Globus pallidus (tissue), 1 donor: Measurements from ENCODE around the gene PDLIM1.

ENCODE experiments used
- DNase-seq: peaks from one replicate; pipeline ENCODE4 v3.0.0-alpha.2; 2015; ENCODE audit warnings: low spot score

Gene PDLIM1

GRCh38 chr10:95263864-95264226 is 27.0 kb downstream of the PDLIM1 start:
- DNase-seq: no peak

GRCh38 chr10:95262763-95263518 is 27.9 kb downstream of the PDLIM1 start:
- DNase-seq: no peak

- DNase-seq: no peak
Measured at GRCh38 chr10:95261926-95262325, 28.9 kb downstream of the PDLIM1 start.

GRCh38 chr10:95260909-95261552 is 29.8 kb downstream of the PDLIM1 start:
- DNase-seq: no peak

DNA sequence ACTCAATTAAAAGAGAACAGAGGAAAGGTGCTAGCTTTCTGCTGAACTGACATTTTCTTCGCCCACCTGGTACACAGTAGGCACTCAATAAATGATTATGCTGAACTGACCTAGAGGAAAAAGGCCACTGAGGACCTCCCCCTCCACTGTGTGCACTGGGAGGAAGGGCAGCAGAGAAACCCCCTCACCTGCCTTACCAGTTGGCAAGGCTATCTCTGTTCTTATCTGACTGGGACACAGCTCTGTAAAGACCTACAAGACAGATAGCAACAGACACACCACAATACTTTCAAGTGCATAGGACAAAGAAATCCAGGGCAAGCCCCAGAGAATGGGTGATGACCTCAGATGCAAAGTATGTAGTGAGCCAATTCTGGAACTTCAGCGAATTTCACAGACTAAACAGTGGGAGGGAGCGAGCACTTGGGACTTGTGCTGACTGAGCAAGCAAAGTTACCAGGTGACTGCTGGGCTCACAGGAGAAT is 30.4 kb downstream of the PDLIM1 start:
- DNase-seq: no peak

DNA sequence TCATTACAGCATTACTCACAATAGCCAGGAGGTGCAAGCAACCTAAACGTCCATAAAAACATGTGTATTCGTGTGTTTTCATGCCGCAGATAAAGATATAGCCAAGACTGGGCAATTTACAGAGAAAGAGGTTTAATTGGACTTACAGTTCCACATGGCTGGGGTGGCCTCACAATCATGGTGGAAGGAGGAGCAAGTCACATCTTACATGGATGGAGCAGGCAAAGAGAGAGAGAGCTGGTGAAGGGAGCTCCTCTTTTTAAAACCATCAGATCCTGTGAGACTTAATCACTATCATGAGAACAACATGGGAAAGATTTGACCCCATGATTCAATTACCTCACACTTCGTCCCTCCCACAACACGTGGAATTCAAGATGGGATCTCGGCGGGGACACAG is 33.0 kb downstream of the PDLIM1 start:
- DNase-seq: no peak

DNA sequence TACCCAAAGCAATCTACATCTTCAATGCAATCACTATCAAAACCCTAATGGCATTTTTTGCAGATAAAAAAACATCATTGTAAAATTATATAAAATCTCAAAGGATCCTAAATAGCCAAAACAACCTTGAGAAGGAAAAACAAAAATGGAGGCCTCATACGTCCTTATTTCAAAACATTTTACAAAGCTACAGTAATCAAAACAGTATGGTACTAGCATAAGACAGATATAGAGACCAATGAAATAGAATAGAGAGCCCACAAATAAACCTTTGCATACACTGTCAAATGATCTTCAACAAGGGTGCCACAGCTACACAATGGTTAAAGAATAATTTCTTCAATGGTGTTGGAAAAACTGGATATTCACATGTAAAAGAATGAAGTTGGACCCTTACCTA is 34.5 kb downstream of the PDLIM1 start:
- no peak for DNase-seq

DNA sequence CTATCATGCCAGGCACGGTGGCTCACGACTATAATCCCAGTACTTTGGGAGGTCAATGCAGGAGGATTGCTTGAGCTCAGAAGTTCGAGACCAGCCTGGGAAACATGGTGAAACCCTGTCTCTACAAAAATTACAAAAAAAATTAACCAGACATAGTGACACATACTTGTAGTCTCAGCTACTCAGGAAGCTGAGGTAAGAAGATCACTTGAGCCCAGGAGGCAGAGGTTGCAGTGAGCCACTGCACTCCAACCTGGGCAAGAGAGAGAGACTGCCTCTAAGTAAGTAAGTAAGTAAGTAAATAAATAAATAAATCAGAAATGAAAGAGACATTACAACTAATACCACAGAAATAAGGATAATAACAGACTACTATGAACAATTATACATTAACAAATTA is 36.2 kb downstream of the PDLIM1 start:
- DNase-seq: no peak

GRCh38 chr10:95253686-95254085 is 37.1 kb downstream of the PDLIM1 start:
- DNase-seq: no peak

- no peak for DNase-seq
Measured at GRCh38 chr10:95253007-95253406, 37.8 kb downstream of the PDLIM1 start.

- DNase-seq: no peak
Measured at GRCh38 chr10:95250856-95251255, 39.9 kb downstream of the PDLIM1 start.

DNA sequence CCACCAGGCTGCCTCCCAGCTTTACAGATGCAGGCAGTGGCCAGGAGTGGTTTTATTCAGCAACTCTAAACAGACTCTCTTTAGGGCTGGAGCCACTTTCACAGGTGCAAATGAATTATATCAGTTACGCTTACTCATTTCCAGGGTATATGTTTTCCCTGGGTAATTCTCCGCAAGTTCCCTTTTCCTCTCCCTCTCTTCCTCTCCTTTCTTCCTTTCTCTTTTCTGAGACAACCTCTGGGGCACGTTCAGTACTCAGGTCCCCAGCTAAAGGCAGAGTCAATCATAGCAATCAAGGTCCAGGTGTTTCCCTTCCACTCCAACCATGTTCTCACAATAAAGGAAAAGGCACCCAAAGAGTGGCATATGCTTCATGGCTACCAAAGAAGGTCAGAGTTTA is 41.3 kb downstream of the PDLIM1 start:
- DNase-seq: no peak

DNA sequence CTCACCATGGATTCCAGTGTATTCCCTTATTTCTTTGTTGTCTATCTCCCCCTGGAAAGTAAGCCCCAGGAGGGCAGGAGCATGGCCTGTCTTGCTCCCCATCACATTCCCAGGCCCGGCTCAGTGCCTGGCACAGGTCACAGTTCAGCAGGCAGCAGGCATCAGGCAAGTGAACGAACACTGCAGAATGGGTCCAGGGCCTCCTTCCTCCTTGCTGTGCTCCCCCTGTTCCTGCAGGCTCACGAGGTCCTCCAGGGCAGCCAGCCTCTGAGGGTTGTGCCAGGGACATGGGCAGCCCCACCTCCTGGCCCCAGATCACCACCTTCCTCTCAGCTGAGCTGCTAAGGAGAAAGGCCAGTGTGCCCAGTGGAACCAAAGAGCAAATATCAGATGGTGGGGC is 41.8 kb downstream of the PDLIM1 start:
- DNase-seq: no peak

- DNase-seq: no peak
Measured at GRCh38 chr10:95247881-95248583, 42.8 kb downstream of the PDLIM1 start.

DNA sequence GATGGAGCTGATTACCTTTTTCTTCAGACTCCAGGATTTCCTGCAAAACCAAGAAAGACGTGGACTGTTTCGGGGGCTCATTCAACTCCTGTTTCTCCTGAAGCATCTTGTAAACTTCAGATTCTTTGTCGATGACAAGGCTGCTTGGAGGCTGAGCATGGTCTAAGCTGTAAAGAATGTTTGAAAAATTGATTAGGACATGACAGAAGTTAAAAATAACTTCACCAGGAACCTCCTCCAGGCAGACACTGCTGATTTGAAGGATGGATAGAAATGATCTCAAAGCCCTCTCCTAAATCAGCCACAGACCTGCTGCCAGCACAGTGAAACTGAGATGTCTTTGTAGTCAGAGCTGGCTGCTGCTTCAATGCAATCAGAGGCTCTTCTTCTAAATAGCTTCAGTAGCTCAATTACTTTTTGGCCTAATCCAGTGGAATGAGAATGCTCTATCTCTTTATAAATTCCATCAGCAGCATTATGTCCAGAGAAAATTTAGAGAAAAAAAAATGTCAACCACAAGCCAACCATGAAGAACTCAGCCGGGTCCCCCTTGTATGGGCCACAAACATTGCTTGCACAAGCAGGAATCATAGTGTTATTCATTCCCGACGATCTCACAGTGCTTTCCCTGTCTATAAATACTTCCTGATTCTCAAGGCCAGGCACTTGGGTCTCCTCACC is 43.5 kb downstream of the PDLIM1 start:
- no peak for DNase-seq

GRCh38 chr10:95246582-95247051 is 44.2 kb downstream of the PDLIM1 start:
- DNase-seq: peak; percentile 35

DNA sequence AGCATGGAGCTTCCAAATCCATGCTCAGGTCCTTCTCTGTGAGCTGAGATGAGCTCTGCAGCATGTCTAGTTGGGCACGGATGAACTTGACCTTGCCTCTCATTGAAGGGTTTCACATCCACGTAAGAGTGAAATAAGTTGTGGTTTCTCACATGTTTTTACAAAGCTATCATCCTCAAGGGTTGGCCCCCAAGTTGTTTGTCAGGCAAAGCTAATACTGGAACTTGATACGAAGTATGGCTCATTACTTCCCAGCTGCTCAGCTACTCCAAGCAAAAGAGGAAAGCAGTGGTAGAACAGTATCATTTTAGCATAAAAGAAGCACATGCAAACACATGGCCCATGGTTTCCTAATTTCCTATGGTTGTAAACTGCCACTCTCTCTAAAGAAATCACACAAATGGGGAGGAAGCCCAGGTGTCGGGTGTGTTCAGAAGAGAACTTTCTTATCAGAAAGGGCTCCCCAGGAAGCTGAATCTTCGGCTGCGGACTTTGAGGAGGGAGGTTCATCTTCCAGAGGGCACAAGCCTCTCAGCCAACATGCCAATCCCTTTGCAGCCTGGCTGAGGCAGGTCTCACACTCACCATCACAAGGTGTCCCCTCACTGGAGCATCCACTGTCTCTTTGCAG is 45.3 kb downstream of the PDLIM1 start:
- DNase-seq: no peak

DNA sequence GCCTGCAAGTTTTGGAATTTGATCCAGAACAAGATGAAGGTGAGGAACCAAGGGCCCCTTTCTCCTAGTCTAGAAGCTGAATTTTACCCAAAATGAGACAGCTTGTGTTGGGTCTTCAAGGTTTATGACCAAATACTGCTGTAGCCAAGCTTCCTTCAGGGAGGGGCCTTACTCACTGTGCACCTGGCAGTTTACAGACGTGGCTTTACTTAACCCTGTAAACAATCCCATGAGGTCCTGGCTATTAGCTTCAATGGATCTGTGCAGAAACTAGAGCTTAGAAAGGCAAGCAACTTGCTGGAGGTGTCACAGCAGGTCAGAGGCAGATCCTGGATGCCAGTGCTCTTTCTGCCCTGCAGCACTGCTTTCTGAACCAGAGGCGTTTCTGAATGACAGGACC is 46.7 kb downstream of the PDLIM1 start:
- DNase-seq: no peak

GRCh38 chr10:95243318-95243617 is 47.5 kb downstream of the PDLIM1 start:
- DNase-seq: no peak

DNA sequence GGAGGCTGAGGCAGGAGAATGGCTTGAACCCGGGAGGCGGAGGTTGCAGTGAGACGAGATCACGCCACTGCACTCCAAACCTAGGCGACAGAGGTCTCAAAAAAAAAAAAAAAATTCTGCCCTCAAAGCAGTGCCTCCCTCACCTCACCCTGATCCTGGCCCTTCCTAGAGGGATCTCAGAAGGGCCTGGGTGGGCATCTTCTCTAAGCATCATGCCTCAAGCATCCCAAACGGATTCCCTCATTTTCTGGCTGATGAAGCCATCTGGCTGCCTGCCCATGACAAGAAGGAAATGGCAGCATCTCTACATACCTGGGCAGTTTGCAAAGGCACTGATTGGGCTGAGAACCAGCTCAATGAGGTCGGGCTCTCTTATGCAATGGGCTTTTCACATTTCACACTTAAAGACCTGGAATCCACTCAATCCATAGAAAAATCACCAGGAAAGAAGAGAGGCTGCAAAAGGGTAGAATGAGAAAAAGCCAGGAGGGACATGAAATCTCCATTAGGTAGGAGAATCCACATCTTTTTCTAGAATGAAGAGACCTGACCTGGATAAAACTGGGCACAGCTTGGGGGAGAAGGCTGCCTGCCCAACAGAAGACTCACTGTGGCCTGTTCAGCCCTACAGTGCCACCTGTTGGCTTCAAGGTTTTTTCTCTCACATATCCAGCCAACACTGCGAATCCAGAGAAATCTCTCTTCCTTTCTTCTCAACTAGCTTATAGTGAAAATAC is 48.1 kb downstream of the PDLIM1 start:
- peak; percentile 31 for DNase-seq

- DNase-seq: no peak
Measured at GRCh38 chr10:95241533-95241932, 49.3 kb downstream of the PDLIM1 start.
